Osteocyte (in vitro differentiated cells): ENCODE data around the gene REC8. TPM values are rescaled to one million over a fixed set of nuclear protein-coding genes. Genes with fewer than 3 reads are reported as not detected.
A peak's percentile ranks its signal among the peaks of the same experiment; 100 is the strongest.

Experiments
- DNase-seq: peaks from one replicate; pipeline ENCODE4 v3.0.0; 2021; ENCODE audit warnings: mixed read lengths; ENCODE audit not compliant: unreplicated experiment; ENCODE audit errors: extremely low spot score
- H3K27ac Mint-ChIP-seq: one replicate; pipeline ENCODE4 v1.8.0; 2021; ENCODE audit warnings: mild to moderate bottlenecking, mixed read lengths; ENCODE audit not compliant: unreplicated experiment
- H3K27me3 Mint-ChIP-seq: one replicate; pipeline ENCODE4 v1.8.0; 2021; ENCODE audit warnings: mixed read lengths; ENCODE audit not compliant: unreplicated experiment
- H3K36me3 Mint-ChIP-seq: one replicate; pipeline ENCODE4 v1.8.0; 2021; ENCODE audit warnings: mixed read lengths; ENCODE audit not compliant: unreplicated experiment
- H3K4me1 Mint-ChIP-seq: one replicate; pipeline ENCODE4 v1.8.0; 2021; ENCODE audit warnings: mixed read lengths; ENCODE audit not compliant: unreplicated experiment
- H3K4me3 Mint-ChIP-seq: one replicate; pipeline ENCODE4 v1.8.0; 2021; ENCODE audit warnings: mild to moderate bottlenecking, moderate library complexity, mixed read lengths; ENCODE audit not compliant: unreplicated experiment
- H3K9me3 Mint-ChIP-seq: one replicate; pipeline ENCODE4 v1.8.0; 2021; ENCODE audit warnings: mixed read lengths; ENCODE audit not compliant: unreplicated experiment
- total RNA-seq: library from RNA; stranded (reverse); gene quantifications from 2 replicates; pipeline ENCODE4 v1.2.1, GENCODE V29; 2021
- TF ChIP-seq, protein P1 (sequence below): fragments of 200-600 bp; sonication (generic); IDR thresholded peaks from 2 replicates; pipeline ENCODE4 v1.5.0; 2021; ENCODE audit warnings: antibody characterized with exemption, mild to moderate bottlenecking, moderate library complexity

The REC8 gene
- total RNA-seq, 1 donor from 2014 or later: 8.1 TPM

DNA sequence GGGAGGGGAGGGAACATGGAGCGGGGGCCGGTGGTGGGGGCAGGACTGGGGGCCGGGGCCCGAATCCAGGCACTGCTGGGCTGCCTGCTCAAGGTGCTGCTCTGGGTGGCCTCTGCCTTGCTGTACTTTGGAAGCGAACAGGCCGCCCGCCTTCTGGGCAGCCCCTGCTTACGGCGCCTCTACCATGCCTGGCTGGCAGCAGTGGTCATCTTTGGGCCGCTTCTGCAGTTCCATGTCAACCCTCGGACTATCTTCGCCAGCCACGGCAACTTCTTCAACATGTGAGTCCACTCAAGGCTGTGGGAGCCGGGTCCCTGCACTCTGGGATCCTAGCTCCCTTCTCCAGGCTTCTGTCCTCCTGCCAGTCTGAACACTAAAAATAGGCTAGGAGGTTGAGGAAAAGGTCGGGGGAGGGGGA is 40.3 kb upstream of the REC8 start:
- H3K4me3 Mint-ChIP-seq: no peak overlapping the region
- no peaks in the 10 kb centered on the region for H3K36me3 Mint-ChIP-seq
- no peaks in the 10 kb centered on the region for H3K9me3 Mint-ChIP-seq
- DNase-seq: no peak
- no peaks in the 10 kb centered on the region for H3K27me3 Mint-ChIP-seq
- TF ChIP-seq, protein P1, sequence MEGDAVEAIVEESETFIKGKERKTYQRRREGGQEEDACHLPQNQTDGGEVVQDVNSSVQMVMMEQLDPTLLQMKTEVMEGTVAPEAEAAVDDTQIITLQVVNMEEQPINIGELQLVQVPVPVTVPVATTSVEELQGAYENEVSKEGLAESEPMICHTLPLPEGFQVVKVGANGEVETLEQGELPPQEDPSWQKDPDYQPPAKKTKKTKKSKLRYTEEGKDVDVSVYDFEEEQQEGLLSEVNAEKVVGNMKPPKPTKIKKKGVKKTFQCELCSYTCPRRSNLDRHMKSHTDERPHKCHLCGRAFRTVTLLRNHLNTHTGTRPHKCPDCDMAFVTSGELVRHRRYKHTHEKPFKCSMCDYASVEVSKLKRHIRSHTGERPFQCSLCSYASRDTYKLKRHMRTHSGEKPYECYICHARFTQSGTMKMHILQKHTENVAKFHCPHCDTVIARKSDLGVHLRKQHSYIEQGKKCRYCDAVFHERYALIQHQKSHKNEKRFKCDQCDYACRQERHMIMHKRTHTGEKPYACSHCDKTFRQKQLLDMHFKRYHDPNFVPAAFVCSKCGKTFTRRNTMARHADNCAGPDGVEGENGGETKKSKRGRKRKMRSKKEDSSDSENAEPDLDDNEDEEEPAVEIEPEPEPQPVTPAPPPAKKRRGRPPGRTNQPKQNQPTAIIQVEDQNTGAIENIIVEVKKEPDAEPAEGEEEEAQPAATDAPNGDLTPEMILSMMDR: no peak
- H3K4me1 Mint-ChIP-seq: peaks cover 5% of the 10 kb centered on the region
- H3K27ac Mint-ChIP-seq: no peak overlapping the region

DNA sequence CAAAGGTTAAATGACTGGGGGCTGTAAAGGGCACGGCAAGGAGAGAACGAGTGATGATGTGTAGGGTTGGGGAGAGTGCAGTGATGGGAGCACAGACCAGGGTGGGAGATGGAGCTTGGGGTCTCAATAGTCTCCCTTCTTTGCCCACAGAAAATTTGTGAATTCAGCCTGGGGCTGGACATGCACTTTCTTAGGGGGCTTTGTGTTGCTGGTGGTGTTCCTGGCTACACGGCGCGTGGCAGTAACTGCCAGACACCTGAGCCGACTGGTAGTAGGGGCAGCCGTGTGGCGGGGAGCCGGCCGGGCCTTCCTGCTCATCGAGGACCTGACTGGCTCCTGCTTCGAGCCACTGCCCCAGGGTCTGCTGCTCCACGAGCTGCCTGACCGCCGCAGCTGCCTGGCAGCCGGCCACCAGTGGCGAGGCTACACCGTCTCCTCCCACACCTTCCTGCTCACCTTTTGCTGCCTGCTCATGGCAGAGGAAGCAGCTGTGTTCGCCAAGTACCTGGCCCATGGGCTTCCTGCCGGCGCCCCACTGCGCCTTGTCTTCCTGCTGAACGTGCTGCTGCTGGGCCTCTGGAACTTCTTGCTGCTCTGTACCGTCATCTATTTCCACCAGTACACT is 39.7 kb upstream of the REC8 start:
- H3K4me3 Mint-ChIP-seq: no peak overlapping the region
- H3K36me3 Mint-ChIP-seq: peaks cover 1% of the 10 kb centered on the region
- no peaks in the 10 kb centered on the region for H3K27me3 Mint-ChIP-seq
- TF ChIP-seq, protein P1: no peak
- H3K27ac Mint-ChIP-seq: no peak overlapping the region
- DNase-seq: no peak
- H3K4me1 Mint-ChIP-seq: peaks cover 11% of the 10 kb centered on the region
- no peaks in the 10 kb centered on the region for H3K9me3 Mint-ChIP-seq

DNA sequence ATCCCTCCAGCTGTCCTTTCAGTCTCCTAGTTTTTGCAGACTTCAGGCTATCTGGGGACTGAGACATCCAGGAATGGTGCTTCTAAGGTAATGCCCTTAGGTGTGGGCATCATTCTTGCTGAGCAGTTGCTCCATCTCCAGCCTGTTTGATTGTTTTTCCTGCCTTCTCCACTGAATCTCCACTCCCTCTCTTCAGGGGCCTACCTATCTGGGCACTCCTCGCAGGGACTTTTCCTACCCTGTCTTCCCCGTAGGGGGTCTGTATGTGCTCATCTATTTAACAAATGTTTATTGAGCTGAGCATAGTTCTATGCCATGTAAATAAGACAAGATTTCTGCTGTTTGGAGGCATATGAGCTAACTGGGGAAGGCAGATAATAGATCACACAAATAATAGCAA is 38.9 kb upstream of the REC8 start:
- no peak overlapping the region for H3K27ac Mint-ChIP-seq
- H3K9me3 Mint-ChIP-seq: no peaks in the 10 kb centered on the region
- peaks cover 12% of the 10 kb centered on the region for H3K4me1 Mint-ChIP-seq
- H3K4me3 Mint-ChIP-seq: no peak overlapping the region
- no peak for DNase-seq
- TF ChIP-seq, protein P1: no peak
- peaks cover 6% of the 10 kb centered on the region for H3K36me3 Mint-ChIP-seq
- H3K27me3 Mint-ChIP-seq: no peaks in the 10 kb centered on the region

DNA sequence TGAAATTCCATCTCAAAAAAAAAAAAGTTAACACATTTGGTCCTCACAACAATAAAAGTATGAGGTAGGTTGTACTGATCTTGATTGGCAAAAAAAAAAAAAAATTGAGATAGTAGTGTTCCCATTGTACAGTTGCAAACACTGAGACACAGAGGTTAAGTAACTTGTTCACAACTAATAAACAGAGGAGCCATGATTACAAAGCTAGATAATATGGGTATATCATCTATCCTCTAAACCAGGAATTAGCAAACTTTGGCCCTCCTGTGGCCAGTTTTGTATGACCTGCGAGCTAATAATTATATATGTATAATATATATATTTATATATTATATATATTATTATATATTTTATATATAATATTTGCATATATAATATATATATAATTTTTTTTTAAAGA is 38.1 kb upstream of the REC8 start:
- no peak for DNase-seq
- Mint-ChIP-seq H3K27ac (no peak overlapping the region), H3K36me3 (peaks cover 13% of the 10 kb centered on the region), H3K9me3 (no peaks in the 10 kb centered on the region), H3K4me1 (peaks cover 12% of the 10 kb centered on the region), H3K27me3 (no peaks in the 10 kb centered on the region), H3K4me3 (no peak overlapping the region)
- TF ChIP-seq, protein P1: no peak

DNA sequence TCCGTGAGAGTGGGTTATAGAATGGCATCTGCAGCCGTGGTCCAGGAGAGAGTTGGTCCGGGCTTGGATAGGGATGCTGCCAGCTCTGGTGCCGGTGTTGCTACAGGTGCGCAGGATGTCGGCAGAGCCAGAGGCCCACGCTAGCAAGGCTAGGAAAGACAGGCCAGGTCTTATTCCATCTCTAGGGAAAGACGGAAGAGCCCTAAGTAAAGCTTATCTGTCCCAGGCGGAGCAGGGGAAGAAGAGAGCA is 36.4 kb upstream of the REC8 start:
- no peak for DNase-seq
- Mint-ChIP-seq H3K9me3 (no peaks in the 10 kb centered on the region), H3K36me3 (peaks cover 19% of the 10 kb centered on the region), H3K4me3 (peak overlapping the region; percentile 79), H3K4me1 (peaks cover 26% of the 10 kb centered on the region), H3K27me3 (no peaks in the 10 kb centered on the region), H3K27ac (peak overlapping the region; percentile 66)
- TF ChIP-seq, protein P1: no peak
